GM18499 (cell line): ENCODE results near the gene SMIM30.
"Not testable (repeated sequence)": the region's sequence is repeated elsewhere in the genome, so short reads cannot be mapped to it uniquely, and the experiment has no call there.

ENCODE experiments used
- ATAC-seq: cut with Tn5 transposase; IDR thresholded peaks from one replicate; pipeline ENCODE4 v1.9.1; 2021; ENCODE audit warnings: moderate number of reproducible peaks; ENCODE audit not compliant: insufficient read depth, unreplicated experiment

The SMIM30 gene

DNA sequence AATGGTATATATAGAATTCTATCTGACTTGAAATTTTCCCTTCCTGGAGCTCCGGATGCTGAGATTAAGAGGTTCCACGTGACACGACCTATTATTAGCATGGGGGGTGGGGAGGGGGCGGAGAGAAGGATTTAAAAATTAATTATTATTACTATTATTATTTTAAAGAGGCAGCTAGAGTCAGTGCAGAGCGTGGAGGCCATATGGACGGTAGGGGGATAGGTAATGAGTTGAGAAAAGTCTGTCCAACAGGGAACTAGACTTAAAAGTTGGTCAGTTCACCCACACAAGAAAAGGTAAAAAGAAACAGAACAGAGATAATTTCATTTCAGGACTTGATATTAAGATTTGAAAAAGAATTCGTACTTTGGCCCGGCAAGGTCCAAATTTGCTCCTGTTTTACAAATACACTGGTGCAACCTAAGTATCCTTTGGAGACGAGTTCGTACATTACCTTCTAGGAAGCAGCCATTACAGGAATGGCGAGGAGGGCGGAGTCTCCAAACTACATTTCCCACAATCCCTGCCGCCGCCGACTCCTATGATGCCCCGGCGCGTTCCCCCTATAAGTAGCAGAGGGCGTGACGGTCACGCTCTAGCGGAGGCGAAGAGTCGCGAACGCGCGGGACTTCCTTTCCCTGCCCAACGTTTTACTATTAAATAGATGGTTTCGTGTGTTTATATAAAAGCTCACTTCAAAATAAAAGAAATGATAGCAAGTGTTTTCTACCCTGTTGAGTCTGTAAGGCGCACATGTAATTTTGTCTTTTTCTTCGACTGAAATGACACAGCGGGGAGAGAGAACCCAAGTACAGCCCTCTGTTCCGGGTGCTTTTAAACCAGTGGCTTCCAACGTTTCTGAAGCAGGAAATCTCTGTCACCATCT is at the start of gene SMIM30:
Gene SMIM30, minus strand, starts transcription at position 481 of the 886 bp plus-strand sequence. CDS start 976 bp downstream, outside the sequence.
- peak; percentile 96 for ATAC-seq

GRCh38 chr7:113166176-113166575 is 47.8 kb upstream of the SMIM30 start:
- ATAC-seq = not testable (repeated sequence)

GRCh38 chr7:113161050-113161449 is 42.7 kb upstream of the SMIM30 start:
- no peak for ATAC-seq

GRCh38 chr7:113159746-113160339 is 41.5 kb upstream of the SMIM30 start:
- ATAC-seq = no peak

- ATAC-seq = no peak
These were observed 40.4 kb upstream of the SMIM30 start for GRCh38 chr7:113158756-113159155.

GRCh38 chr7:113154117-113154516 is 35.8 kb upstream of the SMIM30 start:
- no peak for ATAC-seq

DNA sequence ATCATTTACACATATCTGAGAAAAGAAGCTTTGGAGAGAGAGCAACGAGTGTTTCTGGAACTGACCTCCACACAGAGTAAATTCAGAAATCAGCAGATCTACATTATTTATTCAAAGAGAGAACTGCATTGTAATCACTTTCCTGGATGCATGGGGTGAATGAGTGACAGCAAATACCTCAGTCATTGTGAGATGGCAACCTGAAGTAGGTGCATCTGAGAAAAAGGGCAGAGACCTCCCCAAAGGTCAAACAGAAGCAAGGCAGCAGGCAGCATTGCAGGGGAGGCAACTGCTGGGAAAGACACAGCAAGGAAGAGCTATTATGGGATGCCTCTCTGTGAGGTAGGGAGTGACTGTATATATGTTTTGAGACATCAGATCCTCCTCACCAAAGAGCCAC is 26.5 kb upstream of the SMIM30 start:
- no peak for ATAC-seq

DNA sequence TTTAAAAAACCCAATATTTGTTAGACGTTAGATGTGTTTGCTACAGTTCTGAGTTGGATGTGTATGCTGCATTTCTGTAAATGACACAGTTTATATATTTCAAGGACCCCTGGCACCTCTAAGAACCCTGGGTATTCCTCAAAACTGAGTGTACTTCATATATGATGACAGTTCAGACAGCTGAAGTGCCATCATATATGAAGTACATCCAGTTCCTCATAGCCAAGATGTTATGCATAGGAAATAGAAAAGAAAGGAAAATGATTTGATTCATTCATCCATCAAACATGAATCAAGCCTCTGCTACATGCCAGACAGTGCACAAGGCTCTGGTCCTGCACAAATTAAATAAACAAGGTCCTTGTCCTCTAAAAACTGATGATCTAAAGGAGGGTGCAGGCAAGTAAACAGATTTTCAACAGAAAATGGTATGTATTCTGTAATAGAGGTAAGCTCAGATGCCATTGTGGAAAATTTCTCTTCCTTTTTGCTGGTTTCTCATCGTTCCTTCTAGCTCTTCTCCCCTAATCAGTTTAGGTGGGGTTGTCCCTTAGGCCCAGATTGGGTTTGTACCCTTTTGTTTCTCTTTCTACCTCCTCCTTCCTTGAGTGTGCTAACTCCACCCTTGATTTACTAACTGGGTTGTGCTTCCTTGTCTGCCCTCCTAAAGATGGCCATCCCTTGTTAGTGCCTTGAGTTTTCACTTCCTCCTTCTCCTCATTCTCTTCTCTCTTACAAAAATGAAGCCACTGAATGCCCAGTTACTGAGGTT is 25.3 kb upstream of the SMIM30 start:
- ATAC-seq = peak; percentile 40

GRCh38 chr7:113142385-113143119 is 24.2 kb upstream of the SMIM30 start:
- ATAC-seq = peak; percentile 50

DNA sequence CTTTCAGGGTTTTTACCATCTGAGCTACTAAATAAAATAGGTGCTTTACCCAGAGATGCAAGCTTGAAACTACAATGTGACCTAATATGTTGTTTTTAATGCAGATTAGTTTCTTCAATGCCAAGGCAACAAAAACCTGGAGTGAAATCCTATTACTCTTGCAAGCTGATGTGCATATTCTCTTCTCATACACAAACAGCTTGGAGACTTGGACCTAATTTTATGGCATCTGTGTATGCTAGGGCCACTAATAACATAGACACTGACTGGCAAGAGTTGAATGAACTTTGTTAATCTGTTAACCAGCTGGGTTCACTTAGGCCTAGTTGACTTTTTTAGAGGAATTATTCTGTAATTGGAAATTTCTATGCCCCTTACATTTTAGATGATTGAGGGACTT is 23.4 kb upstream of the SMIM30 start:
- no peak for ATAC-seq

DNA sequence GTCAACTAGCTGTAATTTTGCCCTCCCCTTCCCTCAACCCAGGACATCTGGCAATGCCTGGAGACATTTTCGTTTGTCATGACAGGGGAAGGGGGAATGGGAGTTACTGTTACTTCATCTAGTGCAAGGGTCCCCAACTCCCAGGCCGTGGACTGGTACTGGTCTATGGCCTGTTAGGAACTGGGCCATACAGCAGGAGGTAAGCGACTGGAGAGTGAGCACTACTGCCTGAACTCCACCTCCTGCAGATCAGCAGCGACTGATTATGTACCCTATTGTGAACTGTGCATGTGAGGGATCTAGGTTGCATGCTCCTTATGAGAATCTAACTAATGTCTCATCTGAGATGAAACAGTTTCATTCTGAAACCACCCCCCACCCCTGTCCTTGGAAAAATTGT is 22.6 kb upstream of the SMIM30 start:
- ATAC-seq = no peak

- ATAC-seq = no peak
These were observed 18.9 kb upstream of the SMIM30 start for GRCh38 chr7:113137241-113137640.

DNA sequence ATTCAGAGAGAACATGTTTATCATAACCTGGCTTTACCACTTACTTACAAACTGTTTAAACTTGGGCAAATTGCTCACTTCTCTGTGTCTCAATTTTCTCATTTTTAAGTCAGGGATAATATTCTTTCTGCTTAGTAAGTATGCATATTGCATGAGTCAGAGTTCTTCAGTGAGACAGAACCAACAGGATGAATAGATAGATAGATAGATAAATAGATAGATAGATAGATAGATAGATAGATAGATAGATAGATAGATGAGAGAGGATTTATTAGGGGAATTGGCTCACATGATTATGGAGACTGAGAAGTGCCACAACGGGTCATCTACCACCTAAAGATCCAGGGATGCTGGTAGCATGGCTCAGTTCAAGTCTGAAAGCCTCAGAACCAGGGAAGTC is 15.7 kb upstream of the SMIM30 start:
- ATAC-seq = no peak

DNA sequence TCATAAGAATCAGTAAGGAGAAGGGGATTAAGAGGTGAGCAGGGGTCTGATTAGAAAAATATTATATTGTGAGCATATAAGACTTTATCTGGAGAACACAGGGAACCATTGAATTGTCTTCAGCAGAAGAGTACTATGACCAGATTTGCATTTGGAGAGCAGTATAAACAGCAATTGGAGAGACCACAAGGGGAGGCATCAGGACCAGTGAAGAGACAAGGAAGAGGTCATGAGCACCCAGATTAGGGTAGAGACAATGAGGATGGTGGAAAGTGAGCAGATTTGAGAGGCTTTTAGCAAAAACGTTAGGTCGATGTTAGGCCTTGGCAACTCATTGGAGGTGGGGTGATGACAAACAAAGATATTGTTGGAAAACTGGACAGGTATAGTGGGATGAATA is 13.0 kb upstream of the SMIM30 start:
- no peak for ATAC-seq

DNA sequence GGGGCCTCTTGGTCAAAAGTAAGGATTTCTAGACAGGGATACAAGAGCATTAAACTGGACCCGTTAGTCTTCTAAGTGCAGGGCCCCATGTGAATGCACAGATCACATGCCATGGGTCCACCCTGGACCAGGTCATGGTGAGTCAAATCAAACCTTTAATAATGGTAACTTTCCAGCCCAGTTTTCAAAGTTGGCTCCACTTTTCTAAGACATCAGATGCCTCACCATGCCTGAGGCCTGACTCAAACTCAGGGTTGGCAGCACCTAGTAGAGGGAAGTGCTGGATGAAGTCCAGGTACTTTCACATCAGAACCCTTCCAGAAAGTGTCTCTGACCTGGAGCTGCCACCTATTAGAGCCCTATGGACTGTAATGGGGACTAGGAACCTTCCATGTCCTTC is 9.7 kb upstream of the SMIM30 start:
- ATAC-seq = no peak

- ATAC-seq = no peak
These were observed 7.4 kb upstream of the SMIM30 start for GRCh38 chr7:113125728-113126127.

DNA sequence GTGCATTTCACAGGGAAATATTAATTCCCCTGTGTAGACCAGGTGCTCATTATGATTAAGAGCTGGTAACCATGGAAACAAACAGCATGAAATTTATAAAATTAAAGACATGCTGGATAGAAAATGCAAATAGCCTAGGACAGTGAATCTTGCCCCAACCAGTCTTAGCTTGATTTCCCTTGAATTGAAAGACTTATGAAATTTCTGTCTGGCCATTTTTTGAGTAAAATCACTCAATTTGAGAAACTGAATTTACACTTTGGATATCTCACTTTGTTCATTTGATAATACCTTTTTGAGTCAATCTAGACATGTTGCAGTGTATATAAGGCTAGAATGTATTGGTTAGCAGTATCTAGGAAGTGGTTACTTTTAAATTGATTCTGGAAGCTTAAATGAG is 4.4 kb upstream of the SMIM30 start:
- ATAC-seq = no peak

DNA sequence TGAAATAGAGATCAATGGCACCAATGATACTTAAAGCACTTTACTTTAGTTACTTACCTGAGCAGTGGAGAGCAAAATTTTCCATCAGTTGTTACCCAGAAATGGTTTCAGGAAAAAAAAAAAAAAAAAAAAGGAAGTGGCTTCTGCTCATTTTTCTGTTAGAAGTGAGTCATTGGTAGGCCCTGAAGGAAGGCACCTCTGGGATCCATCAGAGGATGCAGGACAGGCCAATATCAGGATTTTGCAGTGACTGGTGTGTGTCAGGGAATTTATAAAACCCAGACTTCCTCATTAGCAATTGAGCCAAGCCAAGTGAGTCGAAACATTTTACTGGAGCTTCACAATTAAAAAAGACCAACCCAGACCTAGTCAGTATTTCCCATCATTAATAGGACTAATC is 2.3 kb upstream of the SMIM30 start:
- no peak for ATAC-seq

GRCh38 chr7:113119429-113119828 is 1.1 kb upstream of the SMIM30 start:
- no peak for ATAC-seq

DNA sequence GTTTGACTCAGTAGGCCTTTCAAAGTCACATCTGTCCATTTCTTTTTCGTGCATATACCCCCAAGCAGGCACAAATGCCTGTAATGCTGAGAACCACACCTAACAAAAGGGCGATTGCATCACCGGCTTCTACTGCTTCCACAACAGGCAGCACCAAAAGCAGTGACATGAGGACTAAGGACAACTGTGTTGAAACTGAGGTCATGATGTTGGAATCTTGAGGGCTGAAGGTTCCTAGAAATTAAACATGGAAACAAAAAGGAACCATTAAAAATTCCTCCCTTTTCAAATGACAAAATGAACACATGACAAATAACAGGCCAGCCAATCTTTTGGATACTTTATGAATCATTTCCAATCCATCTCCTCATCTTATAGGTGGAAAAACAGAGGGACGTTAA is 980 bp downstream of the SMIM30 start:
- not testable (repeated sequence) for ATAC-seq
